ENCODE results near the gene KCTD1.

KCTD1 gene

GRCh38 chr18:26524002-26524401 is 24.4 kb downstream of the KCTD1 start:
- DNase-seq (ENCODE audit: low read depth in 2 of 2): no peak

DNA sequence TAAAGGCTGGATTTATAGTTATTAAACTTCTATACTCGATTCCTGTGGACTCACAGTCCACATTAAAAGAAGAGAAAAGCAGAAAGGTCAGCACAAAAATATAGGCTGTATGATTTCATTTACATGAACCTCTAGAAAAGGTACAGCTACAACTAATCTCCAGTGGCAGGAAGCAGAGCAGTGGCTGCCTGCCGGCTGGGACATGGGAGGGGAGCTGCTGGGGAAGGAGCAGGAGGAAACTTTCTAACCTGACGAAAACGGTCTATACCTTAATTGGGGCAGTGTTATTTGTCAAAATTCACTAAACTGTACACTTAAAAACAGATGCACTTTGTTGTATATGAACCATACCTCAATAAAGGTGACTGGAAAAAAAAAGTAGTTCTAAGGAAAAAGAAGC is 26.7 kb downstream of the KCTD1 start:
- no peak for DNase-seq (ENCODE audit: low read depth in 2 of 2)

DNA sequence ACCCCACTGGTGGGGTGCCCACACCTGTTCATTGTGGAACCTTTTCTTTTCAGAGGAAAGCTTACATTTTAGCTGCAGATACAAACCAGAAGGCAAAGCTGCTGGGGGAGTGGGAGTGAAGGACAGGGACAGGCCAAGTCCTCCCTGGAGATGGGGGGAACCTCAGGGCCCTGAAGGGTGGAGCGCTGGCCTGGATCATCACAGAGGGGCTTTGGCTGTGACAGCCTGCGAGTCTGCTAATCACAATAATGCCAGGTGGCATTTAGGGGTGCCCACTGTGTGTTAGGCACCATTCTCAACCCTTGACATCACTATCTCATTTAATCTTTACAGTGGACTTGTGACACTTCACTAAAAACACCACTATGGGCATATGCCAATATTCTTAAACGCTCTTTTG is 27.4 kb downstream of the KCTD1 start:
- DNase-seq (ENCODE audit: low read depth in 2 of 2): no peak

- DNase-seq (ENCODE audit: low read depth in 2 of 2): no peak
Observed at GRCh38 chr18:26519114-26519513, 29.2 kb downstream of the KCTD1 start.

- DNase-seq (ENCODE audit: low read depth in 2 of 2): no peak
Observed at GRCh38 chr18:26516964-26517363, 31.4 kb downstream of the KCTD1 start.

- no peak for DNase-seq (ENCODE audit: low read depth in 2 of 2)
Observed at GRCh38 chr18:26515643-26516487, 32.5 kb downstream of the KCTD1 start.

GRCh38 chr18:26511339-26512071 is 36.8 kb downstream of the KCTD1 start:
- DNase-seq (ENCODE audit: low read depth in 2 of 2): no peak

- DNase-seq (ENCODE audit: low read depth in 2 of 2): no peak
Observed at GRCh38 chr18:26510337-26510736, 38.0 kb downstream of the KCTD1 start.

DNA sequence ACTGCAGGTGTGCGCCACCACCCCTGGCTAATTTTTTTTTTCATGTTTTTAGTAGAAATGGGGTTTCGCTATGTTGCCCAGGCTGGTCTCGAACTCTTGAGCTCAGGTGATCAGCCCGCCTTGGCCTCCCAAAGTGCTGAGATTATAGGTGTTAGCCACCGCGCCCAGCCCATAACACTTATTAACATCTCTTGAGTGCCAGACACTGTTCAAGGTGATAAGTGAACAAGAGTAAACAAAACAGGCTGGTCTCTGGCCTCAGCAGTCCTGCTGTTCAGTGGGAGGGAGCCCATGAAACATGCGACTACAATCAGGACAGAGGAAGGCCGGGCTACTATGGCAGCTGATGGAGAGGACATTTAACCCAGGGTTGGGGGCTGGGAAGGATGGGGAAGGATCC is 42.3 kb downstream of the KCTD1 start:
- DNase-seq (ENCODE audit: low read depth in 2 of 2): no peak

GRCh38 chr18:26504831-26505230 is 43.5 kb downstream of the KCTD1 start:
- no peak for DNase-seq (ENCODE audit: low read depth in 2 of 2)

DNA sequence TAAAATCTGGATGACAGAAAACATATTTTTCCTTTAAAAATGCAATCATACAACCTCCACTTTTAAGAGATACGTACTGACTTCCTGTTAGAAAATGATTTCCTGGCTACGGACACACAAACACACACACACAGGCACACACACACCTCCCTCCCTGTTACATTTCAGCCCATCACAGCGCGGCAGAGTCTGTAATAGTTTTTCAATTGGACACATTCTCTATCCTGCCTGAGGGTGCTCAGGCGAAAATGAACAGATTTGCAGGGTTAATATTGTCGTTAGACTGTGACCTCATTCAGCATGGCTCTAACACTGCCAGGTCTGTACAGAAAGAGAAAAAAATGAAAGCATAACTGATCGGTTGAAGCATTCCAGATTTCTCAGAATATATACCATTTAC is 45.0 kb downstream of the KCTD1 start:
- DNase-seq (ENCODE audit: low read depth in 2 of 2): no peak

DNA sequence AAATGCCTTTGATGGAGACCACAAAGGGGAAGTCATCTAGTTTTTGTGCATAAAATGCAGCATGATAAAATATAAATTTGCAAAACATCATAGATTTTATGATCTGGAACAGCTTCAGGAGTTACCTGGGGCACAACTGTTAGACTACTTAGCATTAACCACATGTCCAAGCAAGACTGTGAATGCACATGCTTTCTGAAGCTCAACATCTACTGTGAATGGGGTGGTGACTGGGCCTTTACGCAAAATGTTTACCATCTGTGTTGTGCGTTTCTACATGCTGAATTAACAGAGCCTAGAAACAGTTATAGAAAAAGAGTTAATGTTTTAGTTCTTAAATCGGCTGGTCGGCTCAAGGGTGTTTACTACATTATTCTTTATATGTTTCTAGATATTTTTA is 45.5 kb downstream of the KCTD1 start:
- no peak for DNase-seq (ENCODE audit: low read depth in 2 of 2)

DNA sequence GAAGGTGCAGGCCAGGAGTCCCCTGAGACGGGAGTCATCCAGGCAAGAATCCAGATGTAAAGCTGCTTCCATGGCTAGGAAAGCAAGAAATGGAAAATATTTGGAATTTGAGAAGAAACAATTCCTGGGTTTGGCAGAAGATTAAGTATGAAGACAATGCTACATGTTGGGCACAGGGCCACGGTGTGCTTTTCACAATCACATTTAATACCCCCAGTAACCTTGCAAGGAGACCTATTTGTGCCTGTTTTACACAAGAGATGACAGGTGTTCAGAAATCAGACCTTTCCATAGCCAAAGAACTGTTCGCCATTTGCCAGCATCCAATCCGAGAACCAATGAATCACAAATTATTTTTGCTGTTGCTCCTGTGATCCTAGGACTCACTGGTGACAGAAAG is 50.5 kb downstream of the KCTD1 start:
- no peak for DNase-seq (ENCODE audit: low read depth in 2 of 2)

DNA sequence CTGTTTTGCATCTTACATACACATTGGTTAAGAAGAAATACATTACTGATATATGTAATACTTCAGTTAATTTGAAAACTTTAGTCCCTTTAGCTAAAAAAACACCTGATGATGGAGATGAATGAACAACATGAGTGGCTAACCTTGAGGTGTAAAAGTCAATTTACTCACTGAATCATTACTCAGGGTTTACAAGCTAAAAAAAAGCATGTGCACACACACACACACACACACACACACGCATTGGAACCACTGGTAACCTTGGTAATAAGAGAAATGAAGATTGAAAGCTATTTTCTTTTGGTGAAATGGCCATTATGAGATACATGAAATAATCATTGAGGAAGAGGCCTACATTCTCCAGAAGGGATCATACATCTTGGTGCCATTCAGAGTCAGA is 51.8 kb downstream of the KCTD1 start:
- no peak for DNase-seq (ENCODE audit: low read depth in 2 of 2)

DNA sequence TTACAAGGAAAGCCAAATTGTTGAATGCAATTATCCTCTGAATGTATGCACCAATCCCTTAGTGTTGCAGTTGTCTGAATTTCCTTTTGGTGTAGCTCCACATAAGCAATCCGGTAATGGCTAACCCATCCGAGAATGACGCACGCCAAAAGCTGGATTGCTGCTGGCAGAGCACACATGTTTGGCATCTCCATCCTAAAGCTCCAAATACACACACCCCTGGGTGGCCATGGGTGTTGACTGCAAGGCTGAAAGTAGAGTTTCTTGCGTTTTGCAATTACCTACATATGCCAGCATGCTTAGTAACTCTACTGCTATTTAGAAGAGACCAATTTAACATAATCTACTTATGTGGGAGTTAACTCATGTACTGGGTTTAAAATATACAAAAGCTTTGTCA is 53.1 kb downstream of the KCTD1 start:
- no peak for DNase-seq (ENCODE audit: low read depth in 2 of 2)

DNA sequence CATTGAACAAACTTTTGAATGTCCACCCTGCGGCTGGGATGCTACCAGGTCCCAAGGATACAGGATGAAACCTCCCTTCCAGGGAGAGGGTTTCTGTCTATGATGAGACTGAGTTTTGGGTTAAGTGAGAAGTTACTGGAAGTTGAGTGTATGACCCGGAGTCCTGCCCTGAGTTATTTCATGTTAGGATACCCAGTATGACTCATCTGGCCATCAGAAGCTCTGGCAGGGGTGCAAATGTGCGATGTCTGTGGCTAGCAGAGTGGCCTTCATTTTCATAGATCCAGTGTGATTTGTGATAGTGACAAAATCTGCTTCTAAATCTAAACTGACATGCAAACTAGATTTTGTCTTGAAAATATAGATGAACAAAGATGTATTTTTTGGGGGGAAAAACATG is 55.3 kb downstream of the KCTD1 start:
- no peak for DNase-seq (ENCODE audit: low read depth in 2 of 2)

GRCh38 chr18:26491194-26491816 is 57.0 kb downstream of the KCTD1 start:
- DNase-seq (ENCODE audit: low read depth in 2 of 2): no peak

GRCh38 chr18:26489881-26490280 is 58.5 kb downstream of the KCTD1 start:
- DNase-seq (ENCODE audit: low read depth in 2 of 2): no peak

DNA sequence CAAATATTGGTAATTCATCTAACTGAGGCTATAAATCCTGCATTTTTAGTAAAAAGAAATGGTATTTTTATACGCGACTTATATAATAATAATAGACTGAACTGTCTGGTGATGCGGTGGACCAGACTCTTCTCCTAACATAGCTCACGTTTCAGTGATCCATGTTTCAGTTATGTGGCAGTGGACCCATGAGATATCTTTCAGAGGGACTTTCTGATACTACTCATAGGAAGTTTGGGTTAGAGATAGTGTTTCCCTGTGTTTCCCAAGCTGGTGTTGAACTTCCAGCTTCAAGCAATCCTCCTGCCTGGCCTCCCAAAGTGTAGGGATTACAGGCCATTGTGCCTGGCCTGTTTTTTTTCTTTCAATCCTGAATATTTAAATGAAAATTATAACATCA is 59.2 kb downstream of the KCTD1 start:
- no peak for DNase-seq (ENCODE audit: low read depth in 2 of 2)

GRCh38 chr18:26488417-26489009 is 59.8 kb downstream of the KCTD1 start:
- no peak for DNase-seq (ENCODE audit: low read depth in 2 of 2)

DNA sequence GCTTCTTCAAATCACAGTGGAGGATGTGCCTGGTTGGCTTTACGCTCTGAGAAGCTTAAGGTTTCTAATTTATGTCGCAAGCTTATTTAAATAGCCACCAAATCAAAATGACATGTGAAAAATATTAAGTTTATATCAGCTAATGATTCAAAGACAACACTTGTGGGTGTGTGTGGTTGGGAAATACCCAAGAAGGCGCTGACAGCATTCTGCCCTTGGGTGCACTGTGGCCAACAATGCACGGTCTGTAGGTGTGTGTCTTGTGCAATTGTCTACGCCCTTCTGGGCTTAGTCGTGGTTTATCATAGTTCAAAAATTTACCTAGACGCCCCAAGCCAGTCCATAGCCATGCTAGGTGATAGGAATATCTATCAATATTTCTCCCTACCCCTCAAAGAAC is 60.9 kb downstream of the KCTD1 start:
- DNase-seq (ENCODE audit: low read depth in 2 of 2): no peak

- DNase-seq (ENCODE audit: low read depth in 2 of 2): no peak
Observed at GRCh38 chr18:26483633-26484032, 64.7 kb downstream of the KCTD1 start.
